ENCODE results near the gene FOXN3. TPM values are rescaled to one million over a fixed set of nuclear protein-coding genes. Genes with fewer than 3 reads are reported as not detected.

The FOXN3 gene
- total RNA-seq, 2 donors from 2014 or later, result 53.9 to 141 TPM

DNA sequence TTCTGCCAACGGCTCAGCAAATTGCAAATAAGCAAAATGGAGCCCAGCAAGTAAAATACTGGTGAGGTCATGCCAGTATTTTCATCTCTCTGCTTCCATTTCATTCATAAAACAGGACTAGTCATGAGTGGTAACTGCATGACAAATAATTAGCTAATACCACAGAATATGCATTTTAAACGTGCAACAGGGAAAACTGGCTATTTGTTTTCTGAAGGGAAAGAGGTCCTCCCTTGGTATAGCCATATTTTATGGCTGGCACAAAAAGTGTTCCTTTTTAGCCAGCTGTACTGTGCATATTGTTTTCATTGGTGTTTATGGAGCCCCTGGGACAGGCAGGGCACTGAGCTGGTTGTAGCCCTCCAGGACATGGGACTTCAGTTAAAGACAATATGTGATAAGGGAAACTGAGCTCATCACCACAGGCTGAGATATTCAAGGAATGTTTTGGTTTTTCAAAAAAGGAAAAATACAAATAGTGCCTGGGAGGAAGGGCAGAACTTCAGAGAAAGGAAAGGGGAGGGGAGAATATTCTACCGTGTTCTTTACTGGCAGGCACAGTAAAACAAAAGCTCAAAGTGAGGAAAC is 26.1 kb upstream of the FOXN3 start:
- no peaks in the 10 kb centered on the region for H3K27me3 ChIP-seq (replicated peaks; ENCODE audit: insufficient read depth)

DNA sequence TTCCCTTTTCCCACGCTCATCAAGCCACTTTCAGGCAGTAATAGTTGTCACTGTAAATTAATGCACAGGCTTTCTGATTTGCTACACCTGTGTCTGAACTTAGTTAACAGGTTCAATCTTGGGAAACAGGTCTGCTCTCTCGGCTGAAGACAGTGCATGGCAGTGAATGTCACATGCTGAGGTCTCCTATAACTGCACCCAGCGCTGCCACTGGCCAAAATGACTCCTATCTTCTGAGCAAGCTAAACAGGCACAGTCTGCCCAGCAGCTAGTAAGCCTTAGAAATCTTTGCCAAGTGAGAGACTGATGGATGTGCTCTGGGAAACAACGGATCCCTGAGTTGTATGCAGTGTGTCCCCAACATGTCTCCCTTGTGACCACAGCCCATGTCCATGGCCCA is 25.2 kb upstream of the FOXN3 start:
- no peaks in the 10 kb centered on the region for H3K9me3 ChIP-seq
- no peak overlapping the region for H3K27ac ChIP-seq
- no peaks in the 10 kb centered on the region for H3K4me1 ChIP-seq (replicated peaks)
- WGBS, result 86% methylated on average over 4 of the region's 4 CpGs
- no peaks in the 10 kb centered on the region for H3K36me3 ChIP-seq
- no peaks in the 10 kb centered on the region for H3K27me3 ChIP-seq (replicated peaks; ENCODE audit: insufficient read depth)
- TF ChIP-seq, protein P1, sequence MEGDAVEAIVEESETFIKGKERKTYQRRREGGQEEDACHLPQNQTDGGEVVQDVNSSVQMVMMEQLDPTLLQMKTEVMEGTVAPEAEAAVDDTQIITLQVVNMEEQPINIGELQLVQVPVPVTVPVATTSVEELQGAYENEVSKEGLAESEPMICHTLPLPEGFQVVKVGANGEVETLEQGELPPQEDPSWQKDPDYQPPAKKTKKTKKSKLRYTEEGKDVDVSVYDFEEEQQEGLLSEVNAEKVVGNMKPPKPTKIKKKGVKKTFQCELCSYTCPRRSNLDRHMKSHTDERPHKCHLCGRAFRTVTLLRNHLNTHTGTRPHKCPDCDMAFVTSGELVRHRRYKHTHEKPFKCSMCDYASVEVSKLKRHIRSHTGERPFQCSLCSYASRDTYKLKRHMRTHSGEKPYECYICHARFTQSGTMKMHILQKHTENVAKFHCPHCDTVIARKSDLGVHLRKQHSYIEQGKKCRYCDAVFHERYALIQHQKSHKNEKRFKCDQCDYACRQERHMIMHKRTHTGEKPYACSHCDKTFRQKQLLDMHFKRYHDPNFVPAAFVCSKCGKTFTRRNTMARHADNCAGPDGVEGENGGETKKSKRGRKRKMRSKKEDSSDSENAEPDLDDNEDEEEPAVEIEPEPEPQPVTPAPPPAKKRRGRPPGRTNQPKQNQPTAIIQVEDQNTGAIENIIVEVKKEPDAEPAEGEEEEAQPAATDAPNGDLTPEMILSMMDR (IDR thresholded peaks at IDR 0.05), result no peak
- TF ChIP-seq POLR2A (IDR thresholded peaks at IDR 0.05) (no peak), POLR2AphosphoS5 (IDR thresholded peaks at IDR 0.05) (no peak)
- DNase-seq (ENCODE audit: low spot score), result no peak
- H3K4me3 ChIP-seq, result no peak overlapping the region
- intact Hi-C loops (cut with DNase I), result no loop called here

More for the DNA sequence above, 26.1 kb upstream of the FOXN3 start:
- no peak overlapping the region for H3K4me3 ChIP-seq
- intact Hi-C loops (cut with DNase I), result no loop called here
- H3K27ac ChIP-seq, result no peak overlapping the region
- no peak for TF ChIP-seq POLR2AphosphoS5 (IDR thresholded peaks at IDR 0.05)
- TF ChIP-seq, protein P1 (IDR thresholded peaks at IDR 0.05), result no peak
- no peak for TF ChIP-seq POLR2A (IDR thresholded peaks at IDR 0.05)
- 34% methylated on average over 3 of the region's 3 CpGs for WGBS
- no peaks in the 10 kb centered on the region for H3K4me1 ChIP-seq (replicated peaks)
- no peaks in the 10 kb centered on the region for H3K36me3 ChIP-seq
- DNase-seq (ENCODE audit: low spot score), result no peak
- no peaks in the 10 kb centered on the region for H3K9me3 ChIP-seq

DNA sequence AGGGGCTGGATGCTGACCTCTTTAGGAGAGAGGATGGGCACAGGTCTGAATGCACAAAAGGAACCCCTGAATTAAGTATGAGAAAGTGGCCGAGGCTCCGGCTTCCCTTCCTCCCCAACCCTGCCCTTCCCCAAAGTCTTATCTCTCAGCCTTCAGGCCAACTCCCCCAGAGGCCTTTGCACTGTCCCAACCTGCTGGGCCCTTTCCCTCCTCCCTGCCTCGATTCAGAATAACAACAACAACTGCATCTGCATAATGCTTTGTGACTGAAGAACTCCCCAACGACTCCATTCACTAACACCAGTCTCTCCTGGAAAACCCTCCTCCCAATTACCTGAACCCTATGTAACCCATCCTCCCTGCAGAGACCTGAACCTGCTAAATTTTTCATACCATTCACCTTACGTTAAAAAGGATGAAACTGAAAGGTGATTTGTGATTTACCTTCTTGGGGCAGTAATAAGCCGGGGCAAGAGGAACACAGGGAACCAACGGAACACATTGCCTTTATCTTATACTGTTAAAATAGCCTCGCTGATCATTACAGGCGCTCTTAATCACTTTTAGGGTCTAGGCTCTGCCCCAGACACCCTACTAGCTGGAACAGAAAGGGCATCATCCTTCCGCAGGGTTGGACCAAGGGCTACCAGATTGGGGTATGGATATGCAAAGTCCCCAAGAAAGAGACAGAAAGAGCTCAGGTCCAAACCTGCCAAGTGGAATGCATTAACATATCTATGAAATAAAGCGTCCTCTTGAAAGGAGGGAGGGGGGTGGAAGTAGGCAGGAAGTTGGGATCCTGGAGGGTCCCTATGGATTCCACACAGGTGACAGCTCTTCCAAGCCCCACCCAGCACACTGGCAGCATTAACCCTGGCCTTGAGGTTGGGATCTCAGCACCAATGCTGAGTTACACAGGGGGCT is 24.2 kb upstream of the FOXN3 start:
- no peak for TF ChIP-seq POLR2A (IDR thresholded peaks at IDR 0.05)
- TF ChIP-seq, protein P1 (IDR thresholded peaks at IDR 0.05), result no peak
- no peak for TF ChIP-seq POLR2AphosphoS5 (IDR thresholded peaks at IDR 0.05)
- no peaks in the 10 kb centered on the region for H3K27me3 ChIP-seq (replicated peaks; ENCODE audit: insufficient read depth)
- H3K27ac ChIP-seq, result no peak overlapping the region
- no peaks in the 10 kb centered on the region for H3K36me3 ChIP-seq
- no peaks in the 10 kb centered on the region for H3K9me3 ChIP-seq
- intact Hi-C loops (cut with DNase I), result no loop called here
- DNase-seq (ENCODE audit: low spot score), result no peak
- 79% methylated on average over 11 of the region's 11 CpGs for WGBS
- H3K4me1 ChIP-seq (replicated peaks), result no peaks in the 10 kb centered on the region
- no peak overlapping the region for H3K4me3 ChIP-seq

DNA sequence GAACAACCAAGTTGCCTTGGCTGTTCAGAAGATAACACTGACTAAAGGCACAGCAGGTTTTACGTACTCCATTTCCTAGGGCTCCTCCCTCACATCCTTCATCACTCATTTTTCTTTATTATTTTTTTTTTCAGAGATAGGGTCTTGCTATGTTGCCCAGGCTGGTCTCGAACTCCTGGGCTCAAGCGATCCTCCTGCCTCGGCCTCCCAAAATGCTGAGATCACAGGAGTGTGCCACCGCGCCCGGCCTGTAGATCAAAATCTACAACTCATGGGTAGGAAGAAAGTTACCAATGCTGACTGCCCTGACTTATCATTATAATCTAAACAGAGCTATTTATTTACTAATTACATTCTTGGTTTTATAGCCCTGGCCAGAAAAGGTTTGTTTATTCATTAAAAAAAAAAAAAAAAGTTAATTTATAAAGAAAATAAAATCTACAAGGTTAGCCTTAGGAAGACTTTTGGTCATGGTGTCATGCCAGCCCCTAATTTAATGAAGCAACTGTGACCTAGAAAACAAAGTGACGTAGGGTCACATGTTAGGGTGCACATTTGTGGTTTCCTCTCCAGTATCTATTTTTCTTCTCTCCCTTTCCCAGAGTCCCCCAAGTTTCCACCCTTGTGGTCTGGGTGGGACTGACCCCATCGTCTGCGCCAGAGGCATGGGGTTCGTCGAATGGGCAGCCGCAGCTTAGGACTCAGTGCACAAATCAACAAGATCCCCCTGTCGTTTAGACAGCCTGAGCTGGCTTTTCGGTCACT is 19.0 kb upstream of the FOXN3 start:
- no peaks in the 10 kb centered on the region for H3K9me3 ChIP-seq
- no peaks in the 10 kb centered on the region for H3K4me1 ChIP-seq (replicated peaks)
- TF ChIP-seq, protein P1 (IDR thresholded peaks at IDR 0.05), result no peak
- TF ChIP-seq POLR2AphosphoS5 (IDR thresholded peaks at IDR 0.05) (no peak), POLR2A (IDR thresholded peaks at IDR 0.05) (no peak)
- intact Hi-C loops (cut with DNase I), result no loop called here
- H3K36me3 ChIP-seq, result no peaks in the 10 kb centered on the region
- no peak overlapping the region for H3K27ac ChIP-seq
- H3K4me3 ChIP-seq, result no peak overlapping the region
- DNase-seq (ENCODE audit: low spot score), result no peak
- WGBS, result 81% methylated on average over 15 of the region's 15 CpGs
- H3K27me3 ChIP-seq (replicated peaks; ENCODE audit: insufficient read depth), result no peaks in the 10 kb centered on the region
